Large intestine (tissue), 12 donors: ENCODE measurements around the gene HLA-DQB1. TPM values are rescaled to one million over a fixed set of nuclear protein-coding genes. Genes with fewer than 3 reads are reported as not detected.
"Not testable (repeated sequence)": the region's sequence is repeated elsewhere in the genome, so short reads cannot be mapped to it uniquely, and the experiment has no call there.

Experiments
- DNase-seq, 2 donors: peaks; one replicate each; pipeline versions ENCODE4 v3.0.0 to v3.0.0-alpha.2; 2013
- H3K27ac ChIP-seq: one replicate; pipeline ENCODE4 v1.5.1; 2013; ENCODE audit warnings: low read length
- H3K27me3 ChIP-seq: 2 replicates; pipeline ENCODE4 v1.6.1; 2013; ENCODE audit warnings: low read length; ENCODE audit not compliant: control insufficient read depth, insufficient read depth
- H3K36me3 ChIP-seq: 2 replicates; pipeline ENCODE4 v1.6.1; 2013; ENCODE audit warnings: low read length; ENCODE audit not compliant: control insufficient read depth, insufficient read depth
- H3K4me1 ChIP-seq: one replicate; pipeline ENCODE4 v1.6.1; 2013; ENCODE audit warnings: low read length; ENCODE audit not compliant: control insufficient read depth, insufficient read depth
- H3K4me3 ChIP-seq: one replicate; pipeline ENCODE4 v1.5.1; 2013; ENCODE audit warnings: low read length
- H3K9me3 ChIP-seq: one replicate; pipeline ENCODE4 v1.6.1; 2013; ENCODE audit warnings: mild to moderate bottlenecking, low read depth, low read length, moderate library complexity; ENCODE audit not compliant: control insufficient read depth
- WGBS: methylation state at CpG from one replicate; pipeline ENCODE4 v1.1.5; 2013; ENCODE audit warnings: low lambda C conversion rate; ENCODE audit not compliant: insufficient coverage; 5-methylcytosine and 5-hydroxymethylcytosine counted together
- long read RNA-seq, 11 donors: transcript quantifications; one replicate each; lab custom pipeline, GENCODE V29; 2026
- polyA plus RNA-seq: library from polyadenylated mRNA; unstranded; fragments of 120-200 nt; gene quantifications from one replicate; pipeline ENCODE4 v1.2.1, GENCODE V29; 2013

The HLA-DQB1 gene
- polyA plus RNA-seq, result 23.7 TPM
- long read RNA-seq, donor 1, transcript HLA-DQB1-205 (5 exons, 1,642 nt), result major isoform, 11 of 23 reads
- long read RNA-seq, donor 1, partial matches to known transcripts, result 12 of 23 reads
- long read RNA-seq, donor 1, other reads (novel, unspliced or antisense), result 0 of 23 reads
- long read RNA-seq, donor 2, transcript HLA-DQB1-205 (5 exons, 1,642 nt), result major isoform, 33 of 58 reads
- long read RNA-seq, donor 2, partial matches to known transcripts, result 7 of 58 reads
- long read RNA-seq, donor 2, other reads (novel, unspliced or antisense), result 16 of 58 reads
- long read RNA-seq, donor 3, transcript HLA-DQB1-205 (5 exons, 1,642 nt), result major isoform, 23 of 101 reads
- long read RNA-seq, donor 3, partial matches to known transcripts, result 56 of 101 reads
- long read RNA-seq, donor 3, other reads (novel, unspliced or antisense), result 22 of 101 reads
- long read RNA-seq, donor 4, partial matches to known transcripts, result 0 of 3 reads
- long read RNA-seq, donor 4, other reads (novel, unspliced or antisense), result 0 of 3 reads
- long read RNA-seq, donor 5, transcript HLA-DQB1-205 (5 exons, 1,642 nt), result major isoform, 13 of 27 reads
- long read RNA-seq, donor 5, partial matches to known transcripts, result 14 of 27 reads
- long read RNA-seq, donor 5, other reads (novel, unspliced or antisense), result 0 of 27 reads
- long read RNA-seq, donor 6, transcript HLA-DQB1-205 (5 exons, 1,642 nt), result major isoform, 24 of 125 reads
- long read RNA-seq, donor 6, partial matches to known transcripts, result 91 of 125 reads
- long read RNA-seq, donor 6, other reads (novel, unspliced or antisense), result 10 of 125 reads
- long read RNA-seq, donor 7, transcript HLA-DQB1-205 (5 exons, 1,642 nt), result major isoform, 12 of 28 reads
- long read RNA-seq, donor 7, partial matches to known transcripts, result 16 of 28 reads
- long read RNA-seq, donor 7, other reads (novel, unspliced or antisense), result 0 of 28 reads
- long read RNA-seq, donor 8, transcript HLA-DQB1-205 (5 exons, 1,642 nt), result major isoform, 25 of 65 reads
- long read RNA-seq, donor 8, partial matches to known transcripts, result 39 of 65 reads
- long read RNA-seq, donor 8, other reads (novel, unspliced or antisense), result 0 of 65 reads
- long read RNA-seq, donor 9, transcript HLA-DQB1-205 (5 exons, 1,642 nt), result major isoform, 32 of 182 reads
- long read RNA-seq, donor 9, partial matches to known transcripts, result 111 of 182 reads
- long read RNA-seq, donor 9, other reads (novel, unspliced or antisense), result 39 of 182 reads
- long read RNA-seq, donor 10, transcript HLA-DQB1-205 (5 exons, 1,642 nt), result major isoform, 20 of 25 reads
- long read RNA-seq, donor 10, partial matches to known transcripts, result 5 of 25 reads
- long read RNA-seq, donor 10, other reads (novel, unspliced or antisense), result 0 of 25 reads
- long read RNA-seq, donor 11, transcript HLA-DQB1-205 (5 exons, 1,642 nt), result major isoform, 24 of 157 reads
- long read RNA-seq, donor 11, partial matches to known transcripts, result 108 of 157 reads
- long read RNA-seq, donor 11, other reads (novel, unspliced or antisense), result 24 of 157 reads

DNA sequence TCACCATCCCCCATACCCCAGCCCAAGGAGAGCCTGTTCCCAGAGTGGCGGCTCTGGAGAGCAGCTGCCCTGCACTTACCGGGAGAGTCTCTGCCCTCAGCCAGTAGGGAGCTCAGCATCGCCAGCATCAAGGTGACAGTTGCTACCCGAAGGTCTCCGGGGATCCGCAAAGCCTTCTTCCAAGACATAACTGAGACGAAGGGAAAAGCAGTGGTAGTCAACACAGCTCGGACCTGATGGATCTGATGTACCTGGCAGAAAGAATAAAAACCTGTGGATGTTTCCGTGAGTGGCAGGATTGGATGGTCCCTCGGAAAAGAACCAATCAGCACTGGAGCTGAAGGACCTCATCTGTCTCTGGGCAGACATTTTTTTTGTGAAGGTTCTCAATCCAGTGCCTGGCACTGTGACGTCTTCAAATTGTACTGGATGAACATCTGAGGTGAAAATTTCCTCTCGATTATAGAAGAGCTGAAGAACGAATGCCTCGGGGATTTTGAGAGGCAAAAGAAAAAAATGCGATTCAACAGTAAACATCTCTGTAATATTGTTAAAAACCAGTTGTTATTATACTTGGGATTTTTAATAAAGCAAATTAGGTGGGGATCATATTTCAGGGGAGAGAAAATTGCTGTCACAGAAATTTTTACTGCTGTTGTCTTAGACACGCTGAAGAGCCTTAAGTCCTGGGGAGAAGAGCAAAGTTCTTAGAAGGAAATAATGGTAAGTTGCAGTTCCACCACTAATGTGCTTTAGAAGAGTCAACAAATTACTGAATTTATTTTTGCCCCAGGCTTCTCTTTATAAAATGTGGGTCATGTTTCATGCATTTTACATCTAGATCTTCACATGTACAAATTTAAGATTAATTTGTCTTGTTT lies at the start of gene HLA-DQB1:
TSS of gene HLA-DQB1 (minus strand) at position 238 of the 881 bp plus-strand sequence. CDS start at position 188, 50 bp downstream.
- WGBS, result 0% methylated on average over 1 of the region's 16 CpGs
- Histone ChIP-seq H3K27me3 (peaks cover 4% of the 10 kb centered on the region), H3K9me3 (no peaks in the 10 kb centered on the region), H3K27ac (no peak within 1 kb of the TSS), H3K4me3 (no peak within 1 kb of the TSS), H3K36me3 (no peaks in the 10 kb centered on the region), H3K4me1 (no peaks in the 10 kb centered on the region)
- peak in 1 of 2 donors; percentile 33 for DNase-seq

DNA sequence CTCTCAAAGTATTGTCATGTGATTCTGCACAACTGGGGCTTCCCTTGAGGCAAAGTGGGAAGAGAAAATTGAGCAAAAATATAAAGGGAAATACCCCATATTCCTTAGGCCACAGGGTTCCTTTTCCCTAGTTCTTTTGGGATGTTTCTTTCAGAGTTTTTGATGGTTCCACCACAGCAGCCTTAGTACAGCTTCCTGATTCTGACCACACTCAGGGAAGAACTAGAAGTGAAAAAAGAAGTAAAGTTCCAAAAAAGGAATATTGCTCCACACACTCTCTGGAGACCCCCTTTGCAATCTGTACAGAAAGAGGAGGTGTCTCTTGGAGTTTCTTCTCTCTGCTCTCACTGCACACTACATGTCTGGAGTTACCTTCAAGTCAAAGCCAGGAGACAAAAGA lies 46.8 kb upstream of the HLA-DQB1 start:
- no peak for DNase-seq

DNA sequence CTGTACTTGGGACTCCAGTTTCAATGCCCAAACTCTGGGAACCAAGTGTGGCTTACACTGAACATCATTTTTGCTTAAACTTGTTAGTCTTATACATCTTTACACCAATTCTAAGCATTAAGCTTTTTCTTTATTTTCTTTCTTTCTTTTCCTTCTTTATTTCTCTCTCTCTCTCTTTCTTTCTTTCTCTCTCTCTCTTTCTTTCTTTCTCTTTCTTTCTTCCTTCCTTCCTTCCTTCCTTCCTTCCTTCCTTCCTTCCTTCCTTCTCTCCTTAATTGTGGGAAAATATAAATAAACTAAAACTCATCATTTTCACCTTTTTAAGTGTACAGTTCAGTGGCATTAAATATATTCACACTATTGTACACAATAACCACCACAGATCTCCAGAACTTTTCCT lies 43.2 kb upstream of the HLA-DQB1 start:
- Histone ChIP-seq H3K27ac (no peak overlapping the region), H3K27me3 (no peaks in the 10 kb centered on the region)
- no peak for DNase-seq

More for the DNA sequence above, 46.8 kb upstream of the HLA-DQB1 start:
- H3K27ac ChIP-seq, result no peak overlapping the region
- no peaks in the 10 kb centered on the region for H3K9me3 ChIP-seq
- no peaks in the 10 kb centered on the region for H3K36me3 ChIP-seq
- H3K4me1 ChIP-seq, result no peaks in the 10 kb centered on the region
- H3K4me3 ChIP-seq, result no peak overlapping the region
- H3K27me3 ChIP-seq, result no peaks in the 10 kb centered on the region

DNA sequence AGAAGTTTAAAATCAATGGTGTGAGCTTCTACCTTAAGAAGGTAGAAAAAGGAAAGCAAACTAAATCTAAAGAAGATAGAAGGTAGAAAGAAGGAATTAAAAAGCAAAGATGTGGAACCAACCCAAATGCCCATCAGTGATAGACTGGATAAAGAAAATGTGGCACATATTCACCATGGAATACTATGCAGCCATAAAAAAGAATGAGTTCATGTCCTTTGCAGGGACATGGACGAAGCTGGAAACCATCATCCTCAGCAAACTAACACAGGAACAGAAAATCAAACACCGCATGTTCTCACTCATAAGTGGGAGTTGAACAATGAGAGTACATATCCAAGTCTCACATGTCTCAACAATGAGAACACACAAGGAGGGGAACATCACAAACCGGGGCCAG lies 38.7 kb upstream of the HLA-DQB1 start:
- H3K27ac ChIP-seq, H3K27me3 ChIP-seq, H3K4me1 ChIP-seq, DNase-seq, H3K36me3 ChIP-seq, H3K9me3 ChIP-seq, H3K4me3 ChIP-seq: not testable (repeated sequence)
- WGBS, result 33% methylated on average over 1 of the region's 3 CpGs

More for the DNA sequence above, 43.2 kb upstream of the HLA-DQB1 start:
- Histone ChIP-seq H3K36me3 (no peaks in the 10 kb centered on the region), H3K9me3 (no peaks in the 10 kb centered on the region), H3K4me1 (no peaks in the 10 kb centered on the region), H3K4me3 (no peak overlapping the region)

DNA sequence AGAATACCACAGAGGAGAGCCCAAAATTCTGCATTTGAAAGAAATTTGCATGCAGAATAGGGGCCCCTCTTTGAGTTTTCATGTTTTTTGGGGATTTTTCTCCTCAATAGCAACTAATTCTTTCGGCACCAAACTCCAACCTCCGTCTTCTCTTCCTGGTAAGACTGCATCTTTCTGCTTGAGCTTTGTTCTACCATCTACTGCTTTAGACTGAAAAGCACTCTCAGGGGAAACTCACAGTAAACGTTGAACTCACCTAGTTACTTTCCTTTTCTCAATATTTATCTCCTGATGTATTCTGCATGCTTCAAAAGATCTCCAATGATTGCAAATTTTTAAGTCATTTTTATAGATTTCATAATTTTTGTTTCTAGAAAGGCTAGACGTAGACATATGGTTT lies 36.9 kb upstream of the HLA-DQB1 start:
- no peak overlapping the region for H3K27ac ChIP-seq
- H3K27me3 ChIP-seq, result peaks cover 5% of the 10 kb centered on the region
- WGBS, result 33% methylated on average over 2 of the region's 4 CpGs

DNA sequence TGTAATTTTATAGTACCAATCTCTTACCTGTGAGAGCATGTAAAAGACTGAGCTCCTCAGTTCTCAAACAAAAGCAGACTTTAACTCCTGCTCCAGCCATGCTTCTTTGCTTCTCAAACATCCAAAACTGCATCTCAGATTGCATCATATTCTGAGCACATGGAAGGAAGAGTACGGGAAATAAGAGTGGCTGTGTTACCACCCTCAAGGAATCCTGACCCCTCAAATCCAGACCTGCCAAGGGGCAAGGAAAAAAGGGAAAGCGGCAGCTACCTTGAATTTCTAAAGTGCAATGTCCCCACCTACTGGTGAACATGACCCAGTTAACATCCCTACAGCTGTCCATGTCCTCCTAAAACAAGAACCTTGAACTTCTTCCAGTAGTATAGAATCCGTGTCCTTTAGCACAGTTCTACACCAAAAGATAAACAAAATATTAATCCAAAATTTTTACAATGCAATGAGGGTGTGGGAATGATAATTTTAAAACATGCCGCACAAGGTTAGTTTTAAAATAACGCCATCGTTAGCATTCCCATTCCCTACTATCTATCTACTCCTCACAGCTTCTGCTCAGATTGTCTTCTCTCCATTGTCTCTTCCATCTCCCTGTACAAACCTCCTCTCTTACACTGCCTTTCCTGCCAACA lies 34.1 kb upstream of the HLA-DQB1 start:
- whole genome bisulfite sequencing, result no CpG with 5 or more reads among the region's 6 CpGs
- DNase-seq, result peak; percentile 35 to 55
- H3K36me3 ChIP-seq, result no peaks in the 10 kb centered on the region
- H3K4me3 ChIP-seq, result no peak overlapping the region
- no peaks in the 10 kb centered on the region for H3K9me3 ChIP-seq
- peaks cover 11% of the 10 kb centered on the region for H3K27me3 ChIP-seq
- H3K4me1 ChIP-seq, result no peaks in the 10 kb centered on the region
- no peak overlapping the region for H3K27ac ChIP-seq

More for the DNA sequence above, 36.9 kb upstream of the HLA-DQB1 start:
- Histone ChIP-seq H3K4me3 (no peak overlapping the region), H3K36me3 (no peaks in the 10 kb centered on the region), H3K9me3 (no peaks in the 10 kb centered on the region), H3K4me1 (no peaks in the 10 kb centered on the region)
- DNase-seq, result no peak

DNA sequence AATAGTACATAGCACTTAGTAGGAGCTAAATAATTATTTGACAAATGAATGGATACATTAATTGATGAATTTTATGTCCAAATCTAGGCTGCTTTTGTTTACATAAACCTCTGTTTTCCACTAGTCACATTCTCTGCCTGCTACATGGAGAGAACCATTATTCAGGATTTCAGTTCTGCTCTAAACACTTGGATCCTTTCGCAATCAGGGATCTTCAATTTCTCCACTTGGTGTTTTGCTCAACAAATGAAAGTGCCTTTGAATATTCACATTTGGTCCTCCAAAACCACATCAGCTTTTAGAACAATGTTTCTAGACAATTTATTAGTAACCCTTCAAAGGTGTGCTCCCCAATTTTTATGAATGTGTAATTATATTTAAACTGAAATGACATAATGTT lies 30.6 kb upstream of the HLA-DQB1 start:
- H3K27me3 ChIP-seq, result peaks cover 8% of the 10 kb centered on the region
- H3K4me1 ChIP-seq, result no peaks in the 10 kb centered on the region
- H3K36me3 ChIP-seq, result no peaks in the 10 kb centered on the region
- no peak for DNase-seq
- no peaks in the 10 kb centered on the region for H3K9me3 ChIP-seq
- WGBS, result no CpG with 5 or more reads among the region's 1 CpG
- no peak overlapping the region for H3K4me3 ChIP-seq
- H3K27ac ChIP-seq, result no peak overlapping the region

DNA sequence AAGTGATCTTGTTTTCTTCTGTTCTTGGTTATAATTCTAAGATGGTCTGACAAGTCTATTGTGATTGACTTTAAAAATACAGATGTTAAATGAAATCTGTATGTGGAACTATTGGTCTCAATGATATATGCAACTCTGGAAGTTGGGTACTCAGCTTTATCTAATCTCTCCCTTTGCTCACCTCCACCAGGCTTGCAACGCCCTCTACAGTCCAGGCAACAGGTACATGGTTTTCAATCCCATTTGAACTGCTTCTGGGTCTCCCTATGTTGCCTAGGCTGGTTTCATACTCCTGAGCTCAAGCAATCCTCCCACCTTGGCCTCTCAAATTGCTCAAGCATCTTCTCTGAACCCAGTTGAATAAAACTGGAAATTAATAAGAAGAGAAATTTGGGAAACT lies 25.6 kb upstream of the HLA-DQB1 start:
- H3K4me3 ChIP-seq, result no peak overlapping the region
- H3K36me3 ChIP-seq, result no peaks in the 10 kb centered on the region
- H3K9me3 ChIP-seq, result no peaks in the 10 kb centered on the region
- H3K27ac ChIP-seq, result no peak overlapping the region
- 0% methylated on average over 1 of the region's 1 CpG for WGBS
- no peaks in the 10 kb centered on the region for H3K4me1 ChIP-seq
- peak in 1 of 2 donors; percentile 12 for DNase-seq
- peaks cover 2% of the 10 kb centered on the region for H3K27me3 ChIP-seq
